Stimulated activated CD8-positive, alpha-beta memory T cell treated with anti-CD3 and anti-CD28 coated beads, Interleukin-12 subunit alpha, Interleukin-12 subunit beta, amount 100 ng/mL, for 24 hours (primary cell): ENCODE data around the gene SLC35G2.
"Not testable (repeated sequence)": the region's sequence is repeated elsewhere in the genome, so short reads cannot be mapped to it uniquely, and the experiment has no call there.

ENCODE experiments used
- DNase-seq: peaks from one replicate; pipeline ENCODE4 v3.0.0-alpha.2; 2020; ENCODE audit errors: extremely low read depth

Gene SLC35G2

DNA sequence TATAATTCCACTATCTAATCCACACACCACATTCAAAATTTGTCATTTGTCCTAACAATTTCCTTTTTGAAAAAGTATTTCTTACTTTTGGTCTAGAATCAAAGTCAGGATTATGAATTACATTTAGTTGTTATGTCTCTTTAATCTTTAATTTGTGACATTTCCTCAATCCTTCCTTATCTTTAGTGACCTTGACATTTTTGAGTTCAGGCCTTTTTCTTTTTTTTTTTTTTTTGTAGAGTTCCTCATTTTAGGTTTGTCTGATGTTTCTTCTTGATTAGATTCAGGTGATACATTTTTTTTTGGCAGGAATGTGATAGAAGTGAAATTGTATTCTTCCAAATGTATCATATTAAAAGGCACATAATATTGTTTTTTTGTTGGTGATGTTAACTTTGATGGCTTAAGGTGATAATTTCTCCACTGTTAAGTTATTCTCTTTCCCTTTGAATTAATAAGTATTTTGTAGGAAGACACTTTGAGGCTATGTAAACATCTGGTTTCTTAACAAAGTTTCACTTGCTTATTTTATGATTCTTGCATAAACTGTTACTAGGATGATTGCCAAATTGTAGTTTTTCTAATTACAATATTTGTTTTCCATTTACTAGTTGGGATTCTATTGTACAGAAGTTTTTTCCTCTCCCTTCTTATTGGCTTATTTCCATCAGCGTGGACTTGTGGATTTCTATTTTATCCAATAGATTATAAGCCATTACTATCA, 16.3 kb downstream of the SLC35G2 start:
- DNase-seq = no peak

GRCh38 chr3:136835813-136836510, 17.0 kb downstream of the SLC35G2 start:
- DNase-seq = no peak

DNA sequence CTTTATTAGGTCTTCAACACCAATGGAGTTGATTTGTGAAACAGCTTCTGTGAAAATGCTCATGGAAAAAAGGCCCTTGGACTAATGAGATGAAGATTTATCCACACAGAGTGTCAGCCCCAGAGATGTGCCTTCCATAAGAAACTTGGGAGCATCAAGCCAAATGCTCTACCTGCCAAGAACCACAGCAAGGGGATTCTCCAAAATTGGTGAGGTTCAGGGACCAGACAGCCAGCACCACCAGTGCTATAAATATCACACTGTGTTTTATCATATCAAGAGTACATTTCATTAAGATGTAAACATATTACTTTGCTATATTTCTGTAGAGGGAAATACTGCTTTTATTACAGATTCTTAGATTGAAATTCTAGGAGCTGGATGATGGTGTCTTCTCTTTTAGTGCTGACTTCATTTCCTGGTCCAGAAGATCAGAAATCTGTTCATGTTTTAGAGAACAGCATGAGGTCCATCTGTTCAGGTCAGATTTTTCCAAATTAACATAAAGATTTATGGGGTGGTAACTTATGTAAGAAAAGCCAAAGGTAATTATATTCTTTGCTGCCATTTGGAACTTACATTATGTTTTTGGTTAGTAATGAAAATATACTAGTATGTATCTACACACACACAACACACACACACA, 17.7 kb downstream of the SLC35G2 start:
- DNase-seq = no peak

DNA sequence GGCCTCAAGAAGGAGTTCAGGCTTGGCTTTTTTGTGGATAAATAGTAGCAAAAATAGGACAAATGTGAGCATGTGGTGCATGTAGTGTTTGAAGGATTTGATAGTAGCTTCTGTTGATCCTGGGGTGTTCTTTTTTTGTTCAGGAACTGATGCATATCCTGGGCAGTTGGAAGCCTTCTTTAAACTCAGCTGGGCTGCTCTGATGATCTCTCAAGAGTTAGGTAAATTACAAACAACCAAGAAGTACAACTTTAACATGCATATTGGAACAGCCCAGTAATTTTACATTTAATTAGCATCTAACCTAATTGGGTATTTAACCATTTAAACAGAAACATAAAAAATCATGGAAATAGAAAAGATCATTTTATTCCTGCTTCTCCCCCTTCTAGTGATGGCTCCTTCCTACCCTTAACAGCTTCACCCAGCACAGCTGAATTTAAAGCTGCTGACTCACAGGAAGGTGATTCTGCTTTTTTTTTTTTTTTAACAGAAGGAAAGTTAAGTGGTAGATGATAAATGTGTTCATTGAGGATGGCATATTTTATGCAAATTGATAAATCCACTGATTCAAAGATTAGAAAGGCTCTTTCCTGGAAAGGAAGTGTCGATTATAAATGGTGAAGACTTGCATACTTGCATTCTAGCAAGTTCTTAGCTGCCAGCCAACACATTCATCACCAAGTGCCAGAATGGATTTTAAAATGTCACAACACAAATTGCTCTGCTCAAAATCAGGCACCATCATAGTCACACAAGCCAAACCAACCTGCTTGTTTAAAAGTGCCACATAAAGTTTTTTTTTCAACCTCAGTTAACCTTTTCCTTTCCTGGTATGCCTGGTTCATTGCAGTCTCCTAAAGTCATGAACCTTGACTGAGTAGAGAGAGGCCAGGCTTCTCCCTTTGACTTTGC, 20.0 kb downstream of the SLC35G2 start:
- DNase-seq = no peak

DNA sequence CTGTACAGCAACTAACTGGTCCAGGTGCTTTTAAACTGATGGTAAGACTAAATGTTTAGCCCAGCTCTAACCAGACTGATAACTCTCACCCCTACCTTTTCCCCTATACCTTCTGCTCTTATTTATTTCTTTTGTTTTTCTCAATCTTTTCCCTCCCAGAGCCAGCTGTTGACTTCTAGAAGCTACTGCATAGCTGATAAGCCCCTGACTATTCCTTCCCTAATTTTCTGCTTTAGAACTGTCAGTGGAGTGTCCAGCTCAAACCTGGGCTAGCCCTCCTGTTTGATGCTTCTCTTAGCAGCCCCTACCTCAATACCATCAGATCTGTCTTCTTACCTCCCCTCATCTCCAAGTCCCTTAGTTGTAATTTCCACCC, 20.6 kb downstream of the SLC35G2 start:
- DNase-seq = no peak

DNA sequence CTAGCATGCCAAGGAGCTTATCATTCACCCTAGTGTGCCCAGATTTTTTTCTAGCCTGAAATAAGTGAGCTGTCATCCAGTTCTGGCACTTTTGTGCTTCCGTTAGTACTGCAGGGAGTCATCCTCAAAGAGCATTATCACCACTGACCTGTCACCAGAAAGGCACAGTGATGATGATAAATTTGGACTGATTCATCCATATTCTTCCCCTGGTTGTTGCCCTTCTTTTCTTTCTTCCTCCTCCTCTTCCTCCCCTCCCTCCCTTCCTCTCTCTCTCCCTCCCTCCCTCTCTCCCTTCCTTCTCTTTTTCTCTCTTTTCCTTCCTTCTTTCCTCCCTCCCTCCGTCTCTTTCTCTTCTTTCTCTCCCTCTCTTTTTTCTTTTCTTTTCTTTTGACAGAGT, 21.3 kb downstream of the SLC35G2 start:
- DNase-seq = no peak

GRCh38 chr3:136842294-136842693, 23.4 kb downstream of the SLC35G2 start:
- DNase-seq = no peak

- no peak for DNase-seq
These were observed 25.8 kb downstream of the SLC35G2 start for GRCh38 chr3:136844724-136845123.

GRCh38 chr3:136852180-136852579, 33.3 kb downstream of the SLC35G2 start:
- DNase-seq = no peak

DNA sequence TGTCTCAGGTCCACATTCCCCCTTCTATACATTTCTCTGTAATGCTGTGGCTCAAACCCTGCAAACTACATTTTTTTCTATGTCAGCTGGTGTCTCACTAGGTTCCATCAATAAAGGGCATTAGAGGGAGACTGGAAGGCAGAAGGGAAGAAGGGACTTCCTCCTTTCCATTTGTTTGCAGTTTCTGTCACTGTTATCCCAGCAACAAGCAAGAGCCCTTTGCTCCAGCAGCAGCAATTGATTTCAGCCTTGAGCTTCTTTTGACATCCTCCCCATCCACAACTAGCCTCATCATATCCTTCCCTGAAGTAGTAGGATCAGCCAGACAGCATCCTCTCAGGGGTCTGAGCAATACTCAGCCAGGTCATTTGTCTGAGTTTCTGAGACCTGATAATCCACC, 37.7 kb downstream of the SLC35G2 start:
- no peak for DNase-seq

GRCh38 chr3:136858381-136858780, 39.5 kb downstream of the SLC35G2 start:
- no peak for DNase-seq

DNA sequence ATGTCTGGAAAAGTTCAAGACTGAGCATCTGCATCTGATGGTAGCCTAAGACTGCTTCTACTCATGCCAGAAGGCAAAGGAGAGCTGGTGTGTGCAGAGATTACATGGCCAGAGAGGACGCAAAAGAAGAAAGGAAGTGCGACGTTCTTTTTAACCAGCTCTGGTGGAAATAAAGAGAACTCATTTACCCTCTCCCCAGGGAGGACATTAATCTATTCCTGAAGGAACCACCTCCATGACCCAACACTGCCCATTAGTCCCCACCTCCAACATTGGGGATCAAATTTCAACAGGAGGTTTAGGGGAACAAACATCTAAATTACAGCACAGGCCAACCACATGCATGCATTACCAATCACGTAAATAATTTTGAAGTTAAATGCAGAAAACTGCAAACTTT, 41.6 kb downstream of the SLC35G2 start:
- DNase-seq = no peak

DNA sequence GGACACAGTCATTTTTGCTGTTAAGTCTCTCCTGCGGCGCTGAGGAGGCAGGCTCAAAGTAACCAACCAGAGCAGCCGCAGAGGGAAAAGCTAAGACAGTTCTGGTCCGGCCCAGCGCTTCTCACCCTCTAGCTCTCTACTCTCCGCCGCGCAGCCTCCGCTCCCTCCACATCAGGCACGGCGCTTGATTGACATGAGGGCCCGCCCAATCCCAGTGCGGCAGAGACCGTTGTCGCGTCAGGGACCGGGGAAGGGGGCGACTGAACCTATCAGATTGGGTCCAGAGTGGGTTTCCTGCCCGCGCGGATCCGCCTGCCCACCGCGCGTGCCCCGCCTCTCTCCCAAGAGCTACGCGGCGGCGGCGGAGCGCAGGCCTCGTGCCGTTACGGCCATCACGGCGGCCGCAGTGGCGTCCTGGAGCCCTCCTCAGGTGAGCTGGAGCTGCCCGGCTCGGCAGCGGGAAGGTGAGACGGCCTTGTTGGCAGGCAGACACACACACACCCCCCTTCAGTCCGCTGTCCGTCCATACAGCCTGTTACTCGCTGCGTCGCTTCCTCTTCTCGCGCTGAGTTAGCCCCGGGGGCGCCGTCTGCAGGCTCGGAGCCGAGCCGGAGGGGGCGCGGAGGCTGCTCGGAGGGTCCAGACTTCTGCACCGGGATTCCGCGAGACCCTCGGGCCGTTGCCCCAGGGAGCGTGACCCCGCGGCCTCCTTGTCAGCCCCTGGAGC, 43.1 kb downstream of the SLC35G2 start, which contains the start of gene NCK1:
TSS of gene NCK1 (plus strand) at position 319 of the 727 bp plus-strand sequence. CDS start 65,794 bp downstream, outside the sequence.
- peak; percentile 98 for DNase-seq

GRCh38 chr3:136862617-136863322, 43.8 kb downstream of the SLC35G2 start:
- peak; percentile 8 for DNase-seq

- no peak for DNase-seq
These were observed 50.4 kb downstream of the SLC35G2 start for GRCh38 chr3:136869282-136869681.

GRCh38 chr3:136872258-136872657, 53.3 kb downstream of the SLC35G2 start:
- not testable (repeated sequence) for DNase-seq

- DNase-seq = not testable (repeated sequence)
These were observed 60.6 kb downstream of the SLC35G2 start for GRCh38 chr3:136879510-136879909.

- DNase-seq = no peak
These were observed 63.6 kb downstream of the SLC35G2 start for GRCh38 chr3:136882571-136882970.

GRCh38 chr3:136883967-136884720, 65.2 kb downstream of the SLC35G2 start:
- DNase-seq = no peak
